Right lobe of liver (tissue), 4 donors: ENCODE data around the gene POT1.

Experiments used
- CTCF ChIP-seq, 4 donors: fragments of 200-600 bp in 3 of 4; fragments of 450-650 bp in 1 of 4; IDR thresholded peaks; one replicate each; pipeline versions ENCODE4 v1.5.1 to v1.8.0; 2016 to 2022; ENCODE audit warnings: antibody characterized with exemption in 4 of 4, mild to moderate bottlenecking in 2 of 4
- POLR2A ChIP-seq: fragments of 450-650 bp; IDR thresholded peaks from one replicate; pipeline ENCODE4 v1.6.1; 2017; ENCODE audit warnings: antibody characterized with exemption, mild to moderate bottlenecking
- donor health status: DM: no; HTN: no; CAD: no.
- donor health status: DM: no; HTN: no; CAD: no.
- donor health status: DM: no; HTN: yes; CAD: no.

DNA sequence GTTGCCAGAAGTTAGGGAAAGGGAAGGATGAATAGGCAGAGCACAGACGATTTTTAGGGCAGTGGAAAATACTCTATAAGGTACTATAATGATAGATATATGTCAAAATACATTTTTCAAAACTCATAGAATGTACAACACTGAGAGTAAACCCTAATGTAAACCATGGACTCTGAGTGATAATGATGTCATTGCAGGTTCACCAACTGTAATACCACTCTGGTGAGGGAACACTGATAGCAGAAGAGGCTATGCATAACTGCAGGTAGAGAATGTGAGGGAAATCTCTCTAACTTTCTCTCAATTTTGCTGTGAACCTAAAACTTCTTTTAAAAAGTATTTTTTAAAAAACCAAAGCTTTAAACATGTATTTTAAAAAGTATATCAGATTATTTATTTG is 22.1 kb downstream of the POT1 start:
- TF ChIP-seq POLR2A (no peak), CTCF (IDR thresholded peaks at IDR 0.05) (no peak)
